GM18526 (cell line): ENCODE results near the gene TNFRSF8.

ENCODE experiments used
- POLR2A ChIP-seq: IDR thresholded peaks from 3 replicates; pipeline ENCODE4 v1.6.1; 2011; ENCODE audit not compliant: insufficient read length; ENCODE audit errors: extremely low read depth

The TNFRSF8 gene

GRCh38 chr1:12063141-12064072, at the start of gene TNFRSF8:
Gene TNFRSF8 (plus strand): TSS chr1:12063303. CDS start chr1:12063599, 296 bp downstream.
- TF ChIP-seq POLR2A: peak; percentile 32

- TF ChIP-seq POLR2A: no peak
These were observed 48.7 kb upstream of the TNFRSF8 start for GRCh38 chr1:12014141-12014991.

- no peak for TF ChIP-seq POLR2A
These were observed 48.1 kb upstream of the TNFRSF8 start for GRCh38 chr1:12015001-12015491.

GRCh38 chr1:12015499-12015898, 47.6 kb upstream of the TNFRSF8 start:
- TF ChIP-seq POLR2A: no peak

GRCh38 chr1:12016182-12016581, 46.9 kb upstream of the TNFRSF8 start:
- no peak for TF ChIP-seq POLR2A

- TF ChIP-seq POLR2A: no peak
These were observed 43.1 kb upstream of the TNFRSF8 start for GRCh38 chr1:12019858-12020509.

GRCh38 chr1:12021616-12022015, 41.5 kb upstream of the TNFRSF8 start:
- no peak for TF ChIP-seq POLR2A

- TF ChIP-seq POLR2A: no peak
These were observed 41.1 kb upstream of the TNFRSF8 start for GRCh38 chr1:12022036-12022435.

GRCh38 chr1:12026586-12026985, 36.5 kb upstream of the TNFRSF8 start:
- TF ChIP-seq POLR2A: no peak

- no peak for TF ChIP-seq POLR2A
These were observed 34.9 kb upstream of the TNFRSF8 start for GRCh38 chr1:12028248-12028647.

GRCh38 chr1:12028957-12029511, 34.1 kb upstream of the TNFRSF8 start:
- no peak for TF ChIP-seq POLR2A

- TF ChIP-seq POLR2A: no peak
These were observed 33.3 kb upstream of the TNFRSF8 start for GRCh38 chr1:12029720-12030339.

GRCh38 chr1:12031039-12031980, 31.8 kb upstream of the TNFRSF8 start:
- TF ChIP-seq POLR2A: no peak
